Gastrocnemius medialis (tissue), 4 donors: ENCODE measurements around the gene ITPKB. TPM values are rescaled to one million over a fixed set of nuclear protein-coding genes. Genes with fewer than 3 reads are reported as not detected.
A peak's percentile ranks its signal among the peaks of the same experiment; 100 is the strongest.

Experiments
- ATAC-seq, 2 donors: fragments of 150-250 bp; one replicate each; pipeline ENCODE4 v1.9.1; 2016
- DNase-seq, 2 donors: peaks; one replicate each; pipeline ENCODE4 v3.0.0-alpha.2; 2019
- H3K27ac ChIP-seq, 4 donors: fragments of 200-600 bp; sonication (generic); 1 replicate in 1 of 4; 2 replicates in 3 of 4; pipeline ENCODE4 v1.5.1; 2016 to 2018; ENCODE audit warnings: mild to moderate bottlenecking in 2 of 4, moderate library complexity in 1 of 4
- H3K27me3 ChIP-seq, 3 donors: fragments of 200-600 bp; sonication (generic) in 2 of 3; 1 replicate in 1 of 3; 2 replicates in 2 of 3; pipeline versions ENCODE4 v1.5.1 to v1.6.0; 2016 to 2019; ENCODE audit warnings: mild to moderate bottlenecking in 1 of 3, moderate library complexity in 1 of 3
- H3K36me3 ChIP-seq, 2 donors: fragments of 200-600 bp; sonication (generic) in 1 of 2; one replicate each; pipeline ENCODE4 v1.5.1; 2017 to 2018
- H3K4me1 ChIP-seq, 2 donors: fragments of 200-600 bp; sonication (generic) in 1 of 2; one replicate each; pipeline ENCODE4 v1.5.1; 2016 to 2017; ENCODE audit warnings: mild to moderate bottlenecking in 2 of 2
- H3K4me3 ChIP-seq, 4 donors: fragments of 200-600 bp; sonication (generic) in 3 of 4; 1 replicate in 1 of 4; 2 replicates in 3 of 4; pipeline ENCODE4 v1.5.1; 2016 to 2019; ENCODE audit warnings: mild to moderate bottlenecking in 2 of 4
- H3K9me3 ChIP-seq, 3 donors: fragments of 200-600 bp; sonication (generic) in 2 of 3; 1 replicate in 1 of 3; 2 replicates in 2 of 3; pipeline ENCODE4 v1.5.1; 2016 to 2019
- CTCF ChIP-seq, 5 experiments: fragments of 450-650 bp in 3 of 5; fragments of 200-600 bp in 2 of 5; sonication (generic) in 2 of 5; IDR thresholded peaks in 4 of 5; conservative IDR thresholded peaks in 1 of 5; 1 replicate in 4 of 5; 2 replicates in 1 of 5; pipeline ENCODE4 v1.5.1; 2016 to 2019; ENCODE audit warnings: antibody characterized with exemption in 5 of 5, mild to moderate bottlenecking in 3 of 5, moderate library complexity in 3 of 5
- POLR2A ChIP-seq, 2 donors: fragments of 450-650 bp; IDR thresholded peaks; one replicate each; pipeline ENCODE4 v1.6.1; 2017; ENCODE audit warnings: antibody characterized with exemption in 2 of 2, mild to moderate bottlenecking in 2 of 2, moderate library complexity in 2 of 2
- in situ Hi-C, 4 donors: fragments of 200-750 bp; cut with MboI; loops; one replicate each; pipeline versions ENCODE4 v1.15.0 to v1.8.0; 2017; ENCODE audit warnings: low sequenced_read_pairs in 4 of 4
- intact Hi-C: fragments of 100-400 bp; cut with DNase I; formaldehyde crosslinking; loops from one replicate; pipeline ENCODE4 v1.15.1; 2023; ENCODE audit warnings: low total_unique reads
- total RNA-seq, 4 donors: library from RNA; depleted of rRNA; stranded (reverse); fragments of >200 nt; gene quantifications; one replicate each; pipeline versions ENCODE4 v1.1.0 to v1.2.3, GENCODE V29; 2016

ITPKB gene
- total RNA-seq, 4 donors from 2014 or later: 7.1 to 13.9 (median 7.8) TPM

GRCh38 chr1:226646870-226647449 is 92.1 kb downstream of the ITPKB start:
- Histone ChIP-seq H3K27ac (peak overlapping the region in 2 of 4 donors; percentile 29 to 62), H3K36me3 (peaks cover 0 to 8% of the 10 kb centered on the region in 2 donors), H3K27me3 (no peaks in the 10 kb centered on the region), H3K4me3 (no peak overlapping the region), H3K9me3 (no peaks in the 10 kb centered on the region), H3K4me1 (peaks cover 19 to 29% of the 10 kb centered on the region in 2 donors)
- in situ Hi-C loops (loop anchor here in 1 of 4 donors (25.0 kb wide), 1 partner anchor 790 kb away; no protein-coding TSS in a partner anchor), intact Hi-C loops (no loop called here)
- DNase-seq (no peak), ATAC-seq (no peak)
- TF ChIP-seq CTCF (IDR thresholded peaks at IDR 0.05 in 4 of 5, conservative IDR thresholded peaks at IDR 0.05 in 1 of 5): no peak
- TF ChIP-seq POLR2A (IDR thresholded peaks at IDR 0.05): no peak

- intact Hi-C loops: no loop called here
- Histone ChIP-seq H3K9me3 (no peaks in the 10 kb centered on the region), H3K27ac (peak overlapping the region; percentile 34 to 62 (median 52)), H3K4me3 (no peak overlapping the region), H3K27me3 (no peaks in the 10 kb centered on the region), H3K4me1 (peaks cover 19 to 29% of the 10 kb centered on the region in 2 donors), H3K36me3 (peaks cover 0 to 8% of the 10 kb centered on the region in 2 donors)
- peak in 1 of 2 donors; percentile 22 for ATAC-seq
- no peak for TF ChIP-seq CTCF (IDR thresholded peaks at IDR 0.05 in 4 of 5, conservative IDR thresholded peaks at IDR 0.05 in 1 of 5)
- no peak for TF ChIP-seq POLR2A (IDR thresholded peaks at IDR 0.05)
- no peak for DNase-seq
- in situ Hi-C loops: loop anchor here in 1 of 4 donors (25.0 kb wide), 1 partner anchor 791 kb away; no protein-coding TSS in a partner anchor
These were observed 92.8 kb downstream of the ITPKB start for GRCh38 chr1:226646026-226646869.

- Histone ChIP-seq H3K36me3 (peaks cover 0 to 8% of the 10 kb centered on the region in 2 donors), H3K4me3 (no peak overlapping the region), H3K4me1 (peaks cover 19 to 24% of the 10 kb centered on the region in 2 donors), H3K27me3 (no peaks in the 10 kb centered on the region), H3K27ac (peak overlapping the region; percentile 34 to 62 (median 52)), H3K9me3 (no peaks in the 10 kb centered on the region)
- intact Hi-C loops (no loop called here), in situ Hi-C loops (loop anchor here in 1 of 4 donors (25.0 kb wide), 1 partner anchor 792 kb away; no protein-coding TSS in a partner anchor)
- DNase-seq (no peak), ATAC-seq (no peak)
- TF ChIP-seq POLR2A (IDR thresholded peaks at IDR 0.05) (no peak), CTCF (IDR thresholded peaks at IDR 0.05 in 4 of 5, conservative IDR thresholded peaks at IDR 0.05 in 1 of 5) (no peak)
These were observed 93.7 kb downstream of the ITPKB start for GRCh38 chr1:226645279-226645976.

GRCh38 chr1:226644541-226645176 is 94.4 kb downstream of the ITPKB start:
- Histone ChIP-seq H3K9me3 (no peaks in the 10 kb centered on the region), H3K4me1 (peaks cover 19 to 24% of the 10 kb centered on the region in 2 donors), H3K36me3 (peaks cover 0 to 12% of the 10 kb centered on the region in 2 donors), H3K27ac (peak overlapping the region in 1 of 4 donors; percentile 62), H3K27me3 (no peaks in the 10 kb centered on the region), H3K4me3 (no peak overlapping the region)
- intact Hi-C loops: no loop called here
- TF ChIP-seq POLR2A (IDR thresholded peaks at IDR 0.05) (no peak), CTCF (IDR thresholded peaks at IDR 0.05 in 4 of 5, conservative IDR thresholded peaks at IDR 0.05 in 1 of 5) (no peak)
- DNase-seq: no peak
- in situ Hi-C loops: loop anchor here in 1 of 4 donors (25.0 kb wide), 1 partner anchor 793 kb away; no protein-coding TSS in a partner anchor
- ATAC-seq: no peak
